Measurements from ENCODE around the gene SLC22A13.
"Not testable (repeated sequence)": the region's sequence is repeated elsewhere in the genome, so short reads cannot be mapped to it uniquely, and the experiment has no call there.

SLC22A13 gene

GRCh38 chr3:38306941-38307340 is 41.3 kb downstream of the SLC22A13 start:
- DNase-seq (ENCODE audit: low spot score): no peak

- no peak for DNase-seq (ENCODE audit: low spot score)
These were observed 42.0 kb downstream of the SLC22A13 start for GRCh38 chr3:38307599-38307998.

- no peak for DNase-seq (ENCODE audit: low spot score)
These were observed 42.8 kb downstream of the SLC22A13 start for GRCh38 chr3:38308456-38308855.

GRCh38 chr3:38311476-38311875 is 45.9 kb downstream of the SLC22A13 start:
- DNase-seq (ENCODE audit: low spot score): no peak

GRCh38 chr3:38311941-38312340 is 46.3 kb downstream of the SLC22A13 start:
- no peak for DNase-seq (ENCODE audit: low spot score)

GRCh38 chr3:38312356-38312755 is 46.7 kb downstream of the SLC22A13 start:
- DNase-seq (ENCODE audit: low spot score): no peak

GRCh38 chr3:38313263-38313662 is 47.7 kb downstream of the SLC22A13 start:
- no peak for DNase-seq (ENCODE audit: low spot score)

GRCh38 chr3:38313695-38314094 is 48.1 kb downstream of the SLC22A13 start:
- no peak for DNase-seq (ENCODE audit: low spot score)

- no peak for DNase-seq (ENCODE audit: low spot score)
These were observed 48.6 kb downstream of the SLC22A13 start for GRCh38 chr3:38314112-38314763.

GRCh38 chr3:38314764-38315487 is 49.3 kb downstream of the SLC22A13 start:
- no peak for DNase-seq (ENCODE audit: low spot score)

GRCh38 chr3:38315488-38316230 is 50.0 kb downstream of the SLC22A13 start:
- DNase-seq (ENCODE audit: low spot score): no peak

- DNase-seq (ENCODE audit: low spot score): no peak
These were observed 51.0 kb downstream of the SLC22A13 start for GRCh38 chr3:38316356-38317191.

- DNase-seq (ENCODE audit: low spot score): no peak
These were observed 51.7 kb downstream of the SLC22A13 start for GRCh38 chr3:38317192-38317759.

GRCh38 chr3:38318766-38319671 is 53.4 kb downstream of the SLC22A13 start:
- DNase-seq (ENCODE audit: low spot score): no peak

- not testable (repeated sequence) for DNase-seq (ENCODE audit: low spot score)
These were observed 55.0 kb downstream of the SLC22A13 start for GRCh38 chr3:38320638-38321037.

- no peak for DNase-seq (ENCODE audit: low spot score)
These were observed 57.4 kb downstream of the SLC22A13 start for GRCh38 chr3:38323060-38323459.

GRCh38 chr3:38325256-38325655 is 59.6 kb downstream of the SLC22A13 start:
- no peak for DNase-seq (ENCODE audit: low spot score)

GRCh38 chr3:38327335-38328009 is 61.9 kb downstream of the SLC22A13 start:
- DNase-seq (ENCODE audit: low spot score): no peak
